Activated T-helper 1 cell treated with Interleukin-2 at 50 U/mL for 16 hours (primary cell): ENCODE results near the gene LAMC2.

Experiments used
- DNase-seq: peaks from one replicate; pipeline ENCODE4 v3.0.0-alpha.2; 2020; ENCODE audit warnings: low read depth

The LAMC2 gene

GRCh38 chr1:183214021-183214970 is 28.2 kb downstream of the LAMC2 start:
- no peak for DNase-seq

GRCh38 chr1:183215076-183215720 is 29.1 kb downstream of the LAMC2 start:
- DNase-seq, result no peak

- DNase-seq, result no peak
Measured at GRCh38 chr1:183215936-183216335, 29.9 kb downstream of the LAMC2 start.

- no peak for DNase-seq
Measured at GRCh38 chr1:183218027-183218618, 32.1 kb downstream of the LAMC2 start.

GRCh38 chr1:183218971-183219615 is 33.0 kb downstream of the LAMC2 start:
- DNase-seq, result peak; percentile 3

GRCh38 chr1:183219616-183220009 is 33.5 kb downstream of the LAMC2 start:
- no peak for DNase-seq

GRCh38 chr1:183222909-183223308 is 36.8 kb downstream of the LAMC2 start:
- DNase-seq, result no peak

- DNase-seq, result no peak
Measured at GRCh38 chr1:183223467-183223866, 37.4 kb downstream of the LAMC2 start.

GRCh38 chr1:183226361-183226760 is 40.3 kb downstream of the LAMC2 start:
- DNase-seq, result no peak

GRCh38 chr1:183226963-183227362 is 40.9 kb downstream of the LAMC2 start:
- DNase-seq, result no peak

GRCh38 chr1:183227422-183228346 is 41.6 kb downstream of the LAMC2 start:
- DNase-seq, result no peak

- no peak for DNase-seq
Measured at GRCh38 chr1:183228347-183229220, 42.5 kb downstream of the LAMC2 start.

GRCh38 chr1:183230413-183230812 is 44.3 kb downstream of the LAMC2 start:
- no peak for DNase-seq

- no peak for DNase-seq
Measured at GRCh38 chr1:183231545-183231944, 45.5 kb downstream of the LAMC2 start.

GRCh38 chr1:183233113-183233512 is 47.0 kb downstream of the LAMC2 start:
- DNase-seq, result no peak

- DNase-seq, result no peak
Measured at GRCh38 chr1:183234660-183235476, 48.8 kb downstream of the LAMC2 start.

- DNase-seq, result no peak
Measured at GRCh38 chr1:183235503-183235902, 49.4 kb downstream of the LAMC2 start.

GRCh38 chr1:183236158-183236725 is 50.2 kb downstream of the LAMC2 start:
- no peak for DNase-seq

- DNase-seq, result no peak
Measured at GRCh38 chr1:183237046-183237445, 51.0 kb downstream of the LAMC2 start.
